HFF-Myc (cell line): Measurements from ENCODE around the gene DMRTB1.

Experiments
- DNase-seq: peaks from one replicate; pipeline ENCODE4 v3.0.0-alpha.2; 2011; ENCODE audit warnings: low read depth; ENCODE audit errors: extremely low read depth
- H3K4me3 ChIP-seq: replicated peaks from 2 replicates; pipeline ENCODE4 v1.5.1; 2011; ENCODE audit warnings: low read depth, mild to moderate bottlenecking, control low read depth, low read length
- CTCF ChIP-seq: IDR thresholded peaks from 2 replicates; pipeline ENCODE4 v1.5.1; 2012; ENCODE audit warnings: mild to moderate bottlenecking, low read depth, low read length, control low read depth; ENCODE audit errors: missing control alignments

DMRTB1 gene

GRCh38 chr1:53503433-53504217 lies 44.4 kb downstream of the DMRTB1 start:
- no peak for TF ChIP-seq CTCF
- H3K4me3 ChIP-seq = no peak overlapping the region
- DNase-seq = no peak

GRCh38 chr1:53504901-53505300 lies 45.7 kb downstream of the DMRTB1 start:
- no peak for DNase-seq
- H3K4me3 ChIP-seq = no peak overlapping the region
- TF ChIP-seq CTCF = no peak

GRCh38 chr1:53505401-53505800 lies 46.2 kb downstream of the DMRTB1 start:
- no peak for TF ChIP-seq CTCF
- no peak overlapping the region for H3K4me3 ChIP-seq
- no peak for DNase-seq

- H3K4me3 ChIP-seq = no peak overlapping the region
- no peak for DNase-seq
- TF ChIP-seq CTCF = no peak
These were observed 46.7 kb downstream of the DMRTB1 start for GRCh38 chr1:53505891-53506290.

- H3K4me3 ChIP-seq = no peak overlapping the region
- no peak for TF ChIP-seq CTCF
- no peak for DNase-seq
These were observed 47.3 kb downstream of the DMRTB1 start for GRCh38 chr1:53506355-53507050.

- no peak for TF ChIP-seq CTCF
- no peak overlapping the region for H3K4me3 ChIP-seq
- DNase-seq = no peak
These were observed 48.1 kb downstream of the DMRTB1 start for GRCh38 chr1:53507116-53507820.
